SKM-1 (cell line): ENCODE results near the gene ATXN1.
"Not testable (repeated sequence)": the region's sequence is repeated elsewhere in the genome, so short reads cannot be mapped to it uniquely, and the experiment has no call there.

Source experiments
- DNase-seq: peaks from one replicate; lab custom pipeline; 2025; ENCODE audit not compliant: unreplicated experiment; lab: John Stamatoyannopoulos, UW

ATXN1 gene

GRCh38 chr6:16624636-16625290 lies 136.5 kb downstream of the ATXN1 start:
- DNase-seq = no peak

GRCh38 chr6:16623731-16624130 lies 137.5 kb downstream of the ATXN1 start:
- no peak for DNase-seq

GRCh38 chr6:16623029-16623653 lies 138.1 kb downstream of the ATXN1 start:
- DNase-seq = no peak

- DNase-seq = no peak
Observed at GRCh38 chr6:16622193-16622592, 139.1 kb downstream of the ATXN1 start.

- no peak for DNase-seq
Observed at GRCh38 chr6:16621002-16621401, 140.3 kb downstream of the ATXN1 start.

GRCh38 chr6:16619777-16620176 lies 141.5 kb downstream of the ATXN1 start:
- DNase-seq = no peak

GRCh38 chr6:16618962-16619361 lies 142.3 kb downstream of the ATXN1 start:
- DNase-seq = no peak

- DNase-seq = not testable (repeated sequence)
Observed at GRCh38 chr6:16615215-16615614, 146.0 kb downstream of the ATXN1 start.

GRCh38 chr6:16614143-16614542 lies 147.1 kb downstream of the ATXN1 start:
- DNase-seq = not testable (repeated sequence)

- not testable (repeated sequence) for DNase-seq
Observed at GRCh38 chr6:16613504-16613903, 147.8 kb downstream of the ATXN1 start.

GRCh38 chr6:16608444-16608843 lies 152.8 kb downstream of the ATXN1 start:
- DNase-seq = no peak

- no peak for DNase-seq
Observed at GRCh38 chr6:16602035-16602434, 159.2 kb downstream of the ATXN1 start.

GRCh38 chr6:16600701-16601100 lies 160.6 kb downstream of the ATXN1 start:
- no peak for DNase-seq

- DNase-seq = no peak
Observed at GRCh38 chr6:16600026-16600425, 161.2 kb downstream of the ATXN1 start.

- DNase-seq = no peak
Observed at GRCh38 chr6:16596616-16597331, 164.5 kb downstream of the ATXN1 start.

- no peak for DNase-seq
Observed at GRCh38 chr6:16595514-16596120, 165.6 kb downstream of the ATXN1 start.

GRCh38 chr6:16594849-16595248 lies 166.4 kb downstream of the ATXN1 start:
- no peak for DNase-seq

- DNase-seq = no peak
Observed at GRCh38 chr6:16592223-16592911, 168.9 kb downstream of the ATXN1 start.

GRCh38 chr6:16591396-16592222 lies 169.7 kb downstream of the ATXN1 start:
- no peak for DNase-seq

GRCh38 chr6:16585805-16586204 lies 175.5 kb downstream of the ATXN1 start:
- DNase-seq = peak; percentile 6
